Mucosa of descending colon (tissue), 3 donors: ENCODE measurements around the gene ZNF346. TPM values are rescaled to one million over a fixed set of nuclear protein-coding genes. Genes with fewer than 3 reads are reported as not detected.

ENCODE experiments used
- ATAC-seq: fragments of 200-7000 bp; cut with Tn5 transposase; one replicate; pipeline ENCODE4 v1.9.1; 2020; ENCODE audit warnings: mild to moderate bottlenecking, moderate library complexity
- DNase-seq, 3 donors: peaks; one replicate each; pipeline ENCODE4 v3.0.0-alpha.2; 2020
- H3K36me3 ChIP-seq: fragments of 200-600 bp; one replicate; pipeline ENCODE4 v1.8.0; 2021; ENCODE audit warnings: low read depth, mild to moderate bottlenecking
- H3K4me1 ChIP-seq: fragments of 200-600 bp; one replicate; pipeline ENCODE4 v1.8.0; 2021; ENCODE audit warnings: low read depth, mild to moderate bottlenecking
- H3K4me3 ChIP-seq: fragments of 200-600 bp; one replicate; pipeline ENCODE4 v1.8.0; 2021; ENCODE audit warnings: mild to moderate bottlenecking
- H3K9me3 ChIP-seq: fragments of 200-600 bp; one replicate; pipeline ENCODE4 v1.8.0; 2021; ENCODE audit warnings: mild to moderate bottlenecking
- CTCF ChIP-seq: fragments of 200-600 bp; IDR thresholded peaks from one replicate; pipeline ENCODE4 v1.8.0; 2022; ENCODE audit warnings: antibody characterized with exemption, mild to moderate bottlenecking
- intact Hi-C, 2 donors: fragments of 100-400 bp; cut with DNase I in 1 of 2; cut with micrococcal nuclease in 1 of 2; formaldehyde crosslinking; loops; one replicate each; pipeline versions ENCODE4 v1.11.0 to v1.11.1; 2022; cut with DNase I, micrococcal nuclease
- total RNA-seq, 3 donors: library from RNA; stranded (reverse); fragmentation: NEBNext Ultra II Directional in 2 of 3; extraction: Animal tissue kit (Norgen Biotek cat#: 25700) in 2 of 3; gene quantifications; one replicate each; pipeline versions ENCODE4 v1.2.1 to v1.2.4, GENCODE V29; 2021 to 2023
- donor health status: DM: no; HTN: no; CAD: no; lungs with moderate emphysema.
- donor health status: DM: no; HTN: no; CAD: no.
- donor health status: DM: no; HTN: yes; CAD: no.

ZNF346 gene
- total RNA-seq, 3 donors from 2014 or later: 15.7 to 17.9 (median 16.7) TPM

- DNase-seq: no peak
- Histone ChIP-seq H3K9me3 (no peaks in the 10 kb centered on the region), H3K4me1 (peaks cover 6% of the 10 kb centered on the region), H3K4me3 (no peak overlapping the region), H3K36me3 (no peaks in the 10 kb centered on the region)
- no peak for ATAC-seq
- no peak for TF ChIP-seq CTCF
- intact Hi-C loops: no loop called here
Observed at GRCh38 chr5:177064500-177065277, 42.2 kb downstream of the ZNF346 start.

GRCh38 chr5:177065491-177065890, 43.0 kb downstream of the ZNF346 start:
- Histone ChIP-seq H3K4me1 (peaks cover 6% of the 10 kb centered on the region), H3K36me3 (no peaks in the 10 kb centered on the region), H3K9me3 (no peaks in the 10 kb centered on the region), H3K4me3 (no peak overlapping the region)
- TF ChIP-seq CTCF: no peak
- ATAC-seq: peak; percentile 82
- peak in 1 of 3 donors; percentile 29 for DNase-seq
- intact Hi-C loops: no loop called here

- Histone ChIP-seq H3K4me1 (peaks cover 6% of the 10 kb centered on the region), H3K4me3 (no peak overlapping the region), H3K36me3 (no peaks in the 10 kb centered on the region), H3K9me3 (no peaks in the 10 kb centered on the region)
- intact Hi-C loops: no loop called here
- TF ChIP-seq CTCF: no peak
- ATAC-seq (peak; percentile 84), DNase-seq (no peak)
Observed at GRCh38 chr5:177066224-177066623, 43.7 kb downstream of the ZNF346 start.

- Histone ChIP-seq H3K4me3 (no peak overlapping the region), H3K9me3 (no peaks in the 10 kb centered on the region), H3K4me1 (peaks cover 6% of the 10 kb centered on the region), H3K36me3 (no peaks in the 10 kb centered on the region)
- intact Hi-C loops: no loop called here
- ATAC-seq (no peak), DNase-seq (no peak)
- no peak for TF ChIP-seq CTCF
Observed at GRCh38 chr5:177067503-177067902, 45.0 kb downstream of the ZNF346 start.

GRCh38 chr5:177070536-177071191, 48.2 kb downstream of the ZNF346 start:
- no peak for DNase-seq
- no peaks in the 10 kb centered on the region for H3K4me1 ChIP-seq
- intact Hi-C loops: no loop called here
- H3K9me3 ChIP-seq: no peaks in the 10 kb centered on the region
- no peak overlapping the region for H3K4me3 ChIP-seq
- TF ChIP-seq CTCF: no peak
- ATAC-seq: no peak
- no peaks in the 10 kb centered on the region for H3K36me3 ChIP-seq
